Measurements from ENCODE around the gene DTX3. TPM values are rescaled to one million over a fixed set of nuclear protein-coding genes. Genes with fewer than 3 reads are reported as not detected.
"Not testable (repeated sequence)": the region's sequence is repeated elsewhere in the genome, so short reads cannot be mapped to it uniquely, and the experiment has no call there.

DTX3 gene
- total RNA-seq, 4 donors from 2014 or later, result 10.4 to 19.0 (median 12.1) TPM

DNA sequence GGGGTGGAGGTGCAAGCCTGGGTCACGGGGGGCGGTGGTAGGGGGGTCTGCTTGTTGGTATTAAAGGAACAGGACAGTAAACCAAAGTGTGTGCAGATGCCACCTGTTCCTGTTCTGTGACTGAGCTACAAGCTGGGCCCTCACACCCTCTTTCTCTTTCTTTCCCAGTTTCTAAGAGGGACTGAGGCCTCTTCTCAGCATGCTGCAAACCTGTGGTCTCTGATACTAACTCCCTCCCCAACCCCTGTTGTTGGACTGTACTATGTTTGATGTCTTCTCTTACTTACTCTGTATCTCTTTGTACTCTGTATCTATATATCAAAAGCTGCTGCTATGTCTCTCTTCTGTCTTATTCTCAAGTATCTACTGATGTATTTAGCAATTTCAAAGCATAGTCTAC, 20.6 kb upstream of the DTX3 start:
- H3K36me3 ChIP-seq, result no peaks in the 10 kb centered on the region
- DNase-seq (ENCODE audit: low spot score in 2 of 2), result no peak
- H3K9me3 ChIP-seq, result no peaks in the 10 kb centered on the region
- no peaks in the 10 kb centered on the region for H3K4me1 ChIP-seq
- TF ChIP-seq EP300 (IDR thresholded peaks at IDR 0.05) (no peak), POLR2AphosphoS5 (IDR thresholded peaks at IDR 0.05) (no peak), CTCF (IDR thresholded peaks at IDR 0.05) (no peak)
- peaks cover 12% of the 10 kb centered on the region for H3K27me3 ChIP-seq
- 100% methylated on average over 2 of the region's 2 CpGs for WGBS
- H3K27ac ChIP-seq, result no peak overlapping the region
- H3K4me3 ChIP-seq, result no peak overlapping the region

GRCh38 chr12:57584690-57585089, 19.9 kb upstream of the DTX3 start:
- no peaks in the 10 kb centered on the region for H3K36me3 ChIP-seq
- no peaks in the 10 kb centered on the region for H3K9me3 ChIP-seq
- DNase-seq (ENCODE audit: low spot score in 2 of 2), result no peak
- peaks cover 12% of the 10 kb centered on the region for H3K27me3 ChIP-seq
- no peak overlapping the region for H3K27ac ChIP-seq
- no peak overlapping the region for H3K4me3 ChIP-seq
- H3K4me1 ChIP-seq, result no peaks in the 10 kb centered on the region
- TF ChIP-seq EP300 (IDR thresholded peaks at IDR 0.05), result no peak
- no peak for TF ChIP-seq POLR2AphosphoS5 (IDR thresholded peaks at IDR 0.05)
- TF ChIP-seq CTCF (IDR thresholded peaks at IDR 0.05), result no peak
- no peak for TF ChIP-seq POLR2A (IDR thresholded peaks at IDR 0.05)

DNA sequence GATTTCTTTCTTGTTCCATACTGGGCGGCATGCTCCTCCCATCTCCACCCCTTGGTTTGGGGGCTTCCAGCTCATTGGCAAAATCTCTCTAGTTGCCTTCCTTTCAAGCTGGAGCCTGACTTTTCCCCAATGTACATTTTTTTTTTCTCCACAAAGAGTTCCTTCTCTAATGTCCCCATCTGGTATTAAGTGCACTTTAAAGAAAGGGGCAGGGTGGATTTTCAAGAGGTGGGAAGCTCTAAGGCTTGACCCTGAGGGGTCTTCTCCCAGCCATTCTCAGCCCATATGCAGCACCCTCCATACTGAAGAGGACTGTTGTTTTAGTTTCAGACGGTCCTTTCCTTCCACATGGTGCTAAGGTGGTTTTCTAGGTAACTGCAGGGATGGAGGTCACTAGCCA, 19.5 kb upstream of the DTX3 start:
- no peaks in the 10 kb centered on the region for H3K9me3 ChIP-seq
- TF ChIP-seq POLR2A (IDR thresholded peaks at IDR 0.05), result no peak
- TF ChIP-seq EP300 (IDR thresholded peaks at IDR 0.05), result no peak
- no peak for TF ChIP-seq POLR2AphosphoS5 (IDR thresholded peaks at IDR 0.05)
- TF ChIP-seq CTCF (IDR thresholded peaks at IDR 0.05), result no peak
- no peak overlapping the region for H3K27ac ChIP-seq
- no peaks in the 10 kb centered on the region for H3K36me3 ChIP-seq
- peaks cover under 1% of the 10 kb centered on the region for H3K4me1 ChIP-seq
- no peak overlapping the region for H3K4me3 ChIP-seq
- 86% methylated on average over 2 of the region's 2 CpGs for WGBS
- peaks cover 12% of the 10 kb centered on the region for H3K27me3 ChIP-seq
- no peak for DNase-seq (ENCODE audit: low spot score in 2 of 2)

GRCh38 chr12:57586128-57586527, 18.5 kb upstream of the DTX3 start:
- no peak for DNase-seq (ENCODE audit: low spot score in 2 of 2)
- H3K4me3 ChIP-seq, result no peak overlapping the region
- H3K27ac ChIP-seq, result no peak overlapping the region
- H3K36me3 ChIP-seq, result no peaks in the 10 kb centered on the region
- no peak for TF ChIP-seq POLR2AphosphoS5 (IDR thresholded peaks at IDR 0.05)
- TF ChIP-seq CTCF (IDR thresholded peaks at IDR 0.05), result no peak
- no peak for TF ChIP-seq POLR2A (IDR thresholded peaks at IDR 0.05)
- no peak for TF ChIP-seq EP300 (IDR thresholded peaks at IDR 0.05)
- peaks cover 12% of the 10 kb centered on the region for H3K27me3 ChIP-seq
- 91% methylated on average over 3 of the region's 3 CpGs for WGBS
- H3K4me1 ChIP-seq, result peaks cover 8% of the 10 kb centered on the region
- no peaks in the 10 kb centered on the region for H3K9me3 ChIP-seq

GRCh38 chr12:57586832-57587429, 17.7 kb upstream of the DTX3 start:
- H3K27ac ChIP-seq, result no peak overlapping the region
- H3K4me3 ChIP-seq, result no peak overlapping the region
- no peaks in the 10 kb centered on the region for H3K9me3 ChIP-seq
- DNase-seq (ENCODE audit: low spot score in 2 of 2), result no peak
- peaks cover 7% of the 10 kb centered on the region for H3K27me3 ChIP-seq
- 90% methylated on average over 3 of the region's 3 CpGs for WGBS
- TF ChIP-seq EP300 (IDR thresholded peaks at IDR 0.05) (no peak), POLR2AphosphoS5 (IDR thresholded peaks at IDR 0.05) (no peak), CTCF (IDR thresholded peaks at IDR 0.05) (no peak), POLR2A (IDR thresholded peaks at IDR 0.05) (no peak)
- H3K4me1 ChIP-seq, result peaks cover 15% of the 10 kb centered on the region
- no peaks in the 10 kb centered on the region for H3K36me3 ChIP-seq

DNA sequence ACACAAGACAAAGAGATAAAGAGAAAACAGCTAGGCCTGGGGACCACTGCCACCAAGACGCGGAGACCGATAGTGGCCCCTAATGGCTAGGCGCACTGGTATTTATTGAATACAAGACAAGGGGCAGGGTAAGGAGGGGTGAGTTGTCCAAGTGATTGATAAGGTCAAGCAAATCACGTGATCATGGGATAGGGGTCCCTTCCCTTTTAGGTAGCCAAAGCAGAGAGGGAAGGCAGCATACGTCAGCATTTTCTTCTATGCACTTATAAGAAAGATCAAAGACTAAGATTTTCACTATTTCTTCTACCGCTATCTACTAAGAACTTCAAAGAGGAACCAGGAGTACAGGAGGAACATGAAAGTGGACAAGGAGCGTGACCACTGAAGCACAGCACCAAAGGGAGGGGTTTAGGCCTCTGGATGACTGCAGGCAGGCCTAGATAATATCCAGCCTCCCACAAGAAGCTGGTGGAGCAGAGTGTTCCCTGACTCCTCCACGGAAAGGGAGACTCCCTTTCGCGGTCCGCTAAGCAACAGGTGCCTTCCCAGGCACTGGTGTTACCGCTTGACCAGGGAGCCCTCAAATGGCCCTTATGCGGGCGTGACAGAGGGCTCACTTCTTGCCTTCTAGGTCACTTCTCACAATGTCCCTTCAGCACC, 15.5 kb upstream of the DTX3 start:
- not testable (repeated sequence) for H3K27ac ChIP-seq; DNase-seq (ENCODE audit: low spot score in 2 of 2); H3K9me3 ChIP-seq; H3K36me3 ChIP-seq; H3K27me3 ChIP-seq; H3K4me3 ChIP-seq
- H3K4me1 ChIP-seq, result peaks cover 27% of the 10 kb centered on the region
- 96% methylated on average over 15 of the region's 15 CpGs for WGBS
